VCaP (cell line): ENCODE results near the gene PALB2.

Experiments used
- H3K27ac ChIP-seq: fragments of 450-650 bp; 2 replicates; pipeline ENCODE4 v1.5.1; 2017
- TF ChIP-seq, protein P1 (sequence below): fragments of 450-650 bp; conservative IDR thresholded peaks from 2 replicates; pipeline ENCODE4 v1.5.1; 2017; ENCODE audit warnings: mild to moderate bottlenecking, moderate library complexity

Gene PALB2

DNA sequence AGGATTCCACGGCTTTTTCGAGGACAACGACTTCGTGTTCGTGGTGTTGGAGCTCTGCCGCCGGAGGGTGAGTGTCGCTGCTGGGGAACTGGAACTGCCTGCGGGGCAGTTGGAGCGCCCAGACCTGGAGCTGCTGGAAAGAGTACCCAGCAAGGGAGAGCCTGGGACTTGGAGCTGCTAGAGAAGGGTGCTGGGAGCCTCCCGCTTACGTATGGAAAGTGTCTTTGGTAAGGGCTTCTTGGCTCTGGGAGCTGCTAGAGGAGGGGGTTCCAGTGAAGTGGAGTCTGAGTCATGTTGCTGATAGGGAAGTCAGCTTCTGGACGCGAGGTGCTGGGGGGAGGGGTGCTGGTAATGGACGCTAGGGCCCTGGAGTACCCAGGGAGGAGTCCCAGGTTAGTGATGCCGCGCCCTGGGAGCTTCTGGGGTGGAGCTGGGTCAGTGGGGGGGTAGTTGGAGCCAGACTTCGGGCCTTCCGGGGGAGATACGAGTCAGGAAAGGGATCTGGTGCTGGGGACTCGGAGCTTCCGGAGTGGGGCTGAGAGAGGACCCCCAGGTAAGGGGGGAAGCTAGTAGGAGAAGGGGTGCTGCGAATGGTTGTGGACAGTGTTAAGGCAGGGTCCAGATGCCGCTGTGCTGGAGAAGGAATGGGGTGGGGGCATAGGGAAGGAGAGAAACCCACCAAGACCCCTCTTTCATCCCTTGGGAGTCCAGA lies 38.3 kb upstream of the PALB2 start:
- TF ChIP-seq, protein P1, sequence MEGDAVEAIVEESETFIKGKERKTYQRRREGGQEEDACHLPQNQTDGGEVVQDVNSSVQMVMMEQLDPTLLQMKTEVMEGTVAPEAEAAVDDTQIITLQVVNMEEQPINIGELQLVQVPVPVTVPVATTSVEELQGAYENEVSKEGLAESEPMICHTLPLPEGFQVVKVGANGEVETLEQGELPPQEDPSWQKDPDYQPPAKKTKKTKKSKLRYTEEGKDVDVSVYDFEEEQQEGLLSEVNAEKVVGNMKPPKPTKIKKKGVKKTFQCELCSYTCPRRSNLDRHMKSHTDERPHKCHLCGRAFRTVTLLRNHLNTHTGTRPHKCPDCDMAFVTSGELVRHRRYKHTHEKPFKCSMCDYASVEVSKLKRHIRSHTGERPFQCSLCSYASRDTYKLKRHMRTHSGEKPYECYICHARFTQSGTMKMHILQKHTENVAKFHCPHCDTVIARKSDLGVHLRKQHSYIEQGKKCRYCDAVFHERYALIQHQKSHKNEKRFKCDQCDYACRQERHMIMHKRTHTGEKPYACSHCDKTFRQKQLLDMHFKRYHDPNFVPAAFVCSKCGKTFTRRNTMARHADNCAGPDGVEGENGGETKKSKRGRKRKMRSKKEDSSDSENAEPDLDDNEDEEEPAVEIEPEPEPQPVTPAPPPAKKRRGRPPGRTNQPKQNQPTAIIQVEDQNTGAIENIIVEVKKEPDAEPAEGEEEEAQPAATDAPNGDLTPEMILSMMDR = no peak
- peak overlapping the region; percentile 53; the same call in 1 of the 2 replicates for H3K27ac ChIP-seq

DNA sequence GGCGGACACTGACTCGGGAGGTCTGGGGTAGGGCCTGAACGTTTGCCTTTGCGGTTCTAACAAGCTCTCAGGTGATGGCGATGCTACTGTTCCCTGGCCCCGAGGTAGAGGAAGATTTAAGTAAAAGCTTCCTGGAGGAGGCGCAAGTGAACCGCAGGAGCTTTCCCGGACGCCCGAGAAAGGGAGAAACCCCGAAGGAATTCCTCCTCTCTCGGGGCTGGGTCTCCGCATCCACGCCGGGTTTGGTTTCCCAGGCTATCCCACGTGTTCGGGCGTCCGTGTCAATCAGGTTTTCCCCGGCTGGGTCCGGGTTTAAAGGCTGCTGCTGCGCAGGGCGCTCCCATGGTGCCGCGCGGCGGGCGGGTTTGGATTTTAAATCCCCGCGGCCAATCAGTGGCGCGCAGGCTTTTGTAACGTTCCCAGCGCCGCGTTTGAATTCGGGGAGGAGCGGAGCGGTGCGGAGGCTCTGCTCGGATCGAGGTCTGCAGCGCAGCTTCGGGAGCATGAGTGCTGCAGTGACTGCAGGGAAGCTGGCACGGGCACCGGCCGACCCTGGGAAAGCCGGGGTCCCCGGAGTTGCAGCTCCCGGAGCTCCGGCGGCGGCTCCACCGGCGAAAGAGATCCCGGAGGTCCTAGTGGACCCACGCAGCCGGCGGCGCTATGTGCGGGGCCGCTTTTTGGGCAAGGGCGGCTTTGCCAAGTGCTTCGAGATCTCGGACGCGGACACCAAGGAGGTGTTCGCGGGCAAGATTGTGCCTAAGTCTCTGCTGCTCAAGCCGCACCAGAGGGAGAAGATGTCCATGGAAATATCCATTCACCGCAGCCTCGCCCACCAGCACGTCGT lies 37.5 kb upstream of the PALB2 start, which contains the start of gene PLK1:
Gene PLK1, plus strand, starts transcription at position 460 of the 844 bp plus-strand sequence. Its CDS starts 44 bp downstream, at position 504.
- peak within 1 kb of the TSS; percentile 53 for H3K27ac ChIP-seq
- TF ChIP-seq, protein P1 = peak; percentile 32; the same call in 1 of the 2 replicates

DNA sequence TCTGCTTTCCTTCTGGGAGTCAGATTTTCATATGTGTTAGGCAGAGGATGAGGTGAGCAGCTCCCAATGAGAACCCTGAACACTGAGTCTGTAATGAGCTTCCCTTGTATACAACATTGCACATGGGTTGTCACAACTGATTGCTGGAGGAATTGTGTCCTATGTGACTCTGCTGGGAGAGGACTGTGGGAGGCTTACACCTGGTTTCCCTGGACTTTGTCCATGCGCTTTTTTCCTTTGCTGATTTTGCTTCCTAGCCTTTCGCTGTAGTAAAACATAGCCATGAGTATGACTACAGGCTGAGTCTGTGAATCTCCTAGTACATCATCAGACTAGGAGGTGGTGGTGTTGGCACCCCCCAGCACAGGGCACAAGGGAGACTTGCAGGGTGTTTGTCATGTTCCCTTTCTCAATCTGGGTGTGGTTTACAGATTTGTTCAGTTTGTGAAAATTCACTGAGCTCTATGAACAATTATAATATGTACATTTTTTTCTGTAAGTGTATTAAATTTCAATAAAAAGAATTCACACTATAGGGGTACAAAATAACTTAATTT lies 35.9 kb upstream of the PALB2 start:
- no peak overlapping the region for H3K27ac ChIP-seq
- TF ChIP-seq, protein P1 = no peak

DNA sequence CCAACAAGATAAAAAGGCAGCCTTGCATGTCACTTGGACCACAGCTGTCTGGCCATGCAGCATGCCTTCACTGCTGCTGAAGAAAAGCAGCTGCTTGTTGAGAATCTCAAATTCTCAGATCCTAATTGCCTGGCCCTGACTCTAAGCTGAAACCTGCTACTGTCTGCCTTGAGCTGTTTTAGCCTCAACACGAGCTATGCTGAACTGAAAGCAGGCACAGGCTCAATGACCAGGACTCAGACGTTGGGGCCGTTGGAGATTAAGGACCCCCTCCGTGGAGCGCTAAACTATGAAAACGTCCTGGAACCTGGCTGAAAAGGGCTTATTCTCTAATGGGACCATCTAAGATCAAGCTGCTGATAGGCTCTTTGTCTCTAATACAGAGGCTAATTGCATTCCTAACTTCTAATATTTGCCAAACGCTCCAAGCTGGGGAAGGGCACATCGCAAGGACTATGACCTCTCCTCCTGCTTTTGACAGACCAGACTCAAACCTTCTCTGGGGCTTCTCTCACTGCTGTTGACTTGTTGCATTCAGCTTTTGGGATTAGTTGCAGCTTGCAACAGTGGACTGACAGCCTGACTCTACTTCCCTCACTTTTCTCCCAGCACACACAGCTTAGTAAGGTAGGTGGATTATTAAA lies 33.0 kb upstream of the PALB2 start:
- TF ChIP-seq, protein P1 = no peak
- no peak overlapping the region for H3K27ac ChIP-seq

DNA sequence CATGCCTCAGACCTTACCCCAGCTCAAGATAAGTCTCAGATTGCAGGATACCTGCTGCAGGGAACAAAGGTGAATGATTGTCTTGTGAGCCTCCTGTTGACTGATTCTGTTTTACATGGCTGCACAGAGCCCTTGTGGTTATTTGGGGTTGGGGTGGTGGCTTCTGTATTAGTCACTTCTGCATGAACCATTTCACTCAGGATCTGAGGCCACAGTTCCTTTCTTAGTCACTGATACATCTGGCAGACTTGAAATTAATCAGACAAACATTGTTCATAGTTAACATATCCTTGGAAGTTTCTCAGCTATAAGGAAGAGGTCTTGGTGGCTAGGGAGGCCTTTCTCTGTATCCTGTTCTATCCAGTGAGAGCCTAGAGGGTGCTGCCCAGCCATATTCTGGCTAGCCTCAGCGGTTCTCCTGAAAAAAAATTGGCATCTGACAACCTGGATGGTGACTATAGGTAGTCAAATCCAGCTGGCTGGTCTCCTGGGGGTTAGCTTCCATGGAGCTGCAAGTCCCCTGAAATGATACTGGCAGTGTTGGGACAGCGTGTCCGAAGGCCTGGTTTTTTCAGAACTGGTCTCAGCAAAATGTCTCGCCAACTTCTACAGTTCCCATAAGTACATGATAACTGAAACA lies 29.1 kb upstream of the PALB2 start:
- TF ChIP-seq, protein P1 = no peak
- H3K27ac ChIP-seq = no peak overlapping the region

DNA sequence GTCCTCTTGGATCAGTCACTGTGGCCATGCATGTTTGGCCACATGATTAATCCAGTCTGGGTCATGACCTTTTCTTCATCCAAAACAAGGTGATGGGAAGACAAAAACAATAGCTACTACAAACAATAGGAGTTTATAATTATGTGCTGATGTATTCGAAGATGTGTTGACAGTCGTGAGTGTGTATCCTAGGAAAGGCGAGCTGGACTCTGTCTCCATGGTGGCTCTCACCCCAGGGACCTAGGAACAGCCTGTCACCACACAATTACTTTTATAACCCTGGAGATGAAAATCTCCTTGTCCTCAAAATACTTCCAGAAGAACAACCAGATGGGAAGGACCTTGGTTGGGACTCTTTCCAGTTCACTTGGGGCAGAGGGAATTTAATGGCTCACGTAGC lies 27.8 kb upstream of the PALB2 start:
- H3K27ac ChIP-seq = no peak overlapping the region
- TF ChIP-seq, protein P1 = no peak
